ENCODE results near the gene NARF. TPM values are rescaled to one million over a fixed set of nuclear protein-coding genes. Genes with fewer than 3 reads are reported as not detected.

NARF gene
- total and polyA plus RNA-seq, 2 of the 8 experiments (the other 6 are each of a cell fraction or from before 2014, with no cell fraction given), result 97.4 to 131 TPM

DNA sequence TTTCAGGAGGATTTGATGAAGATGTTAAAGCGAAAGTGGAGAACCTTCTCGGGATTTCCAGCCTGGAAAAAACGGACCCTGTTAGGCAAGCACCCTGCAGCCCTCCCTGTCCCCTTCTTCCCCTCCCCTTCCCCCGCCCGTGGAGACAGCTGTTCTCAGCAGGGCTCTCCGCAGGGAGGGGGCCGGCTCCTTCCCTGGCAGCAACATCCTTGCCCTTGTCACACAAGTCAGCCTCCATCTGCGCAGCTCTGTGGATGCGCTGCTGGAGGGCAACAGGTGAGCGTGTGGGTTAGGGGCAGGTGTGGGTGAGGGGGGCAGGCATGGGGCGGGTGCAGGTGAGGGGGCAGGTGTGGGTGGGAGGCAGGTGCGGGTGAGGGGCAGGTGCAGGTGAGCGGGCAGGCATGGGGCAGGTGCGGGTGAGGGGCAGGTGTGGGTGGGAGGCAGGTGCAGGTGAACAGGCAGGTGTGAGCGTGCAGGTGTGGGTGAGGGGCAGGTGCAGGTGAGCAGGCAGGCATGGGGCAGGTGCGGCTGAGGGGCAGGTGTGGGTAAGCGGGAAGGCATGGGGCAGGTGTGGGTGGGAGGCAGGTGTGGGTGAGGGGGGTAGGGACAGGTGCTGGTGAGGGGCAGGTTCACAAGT, 17.4 kb upstream of the NARF start:
- Histone ChIP-seq H3K27ac (ENCODE audit: low read depth, low read length) (peak overlapping the region; percentile 23; the same call in 1 of the 2 replicates), H2BK15ac (ENCODE audit: low read length) (no peak overlapping the region), H3K79me2 (ENCODE audit: control insufficient read depth in 1 of 2, insufficient read depth in 2 of 2, low read length in 2 of 2) (no peaks in the 10 kb centered on the region), H3K56ac (replicated peaks; ENCODE audit: insufficient read length, low read depth, low read length) (no peak overlapping the region), H2BK12ac (ENCODE audit: low read depth, low read length) (no peak overlapping the region), H3K18ac (ENCODE audit: extremely low read depth, low read length) (no peak overlapping the region; the same call in 1 of the 2 replicates), H2AFZ (ENCODE audit: low read length) (no peak overlapping the region), H3K14ac (ENCODE audit: insufficient read length) (no peak overlapping the region), H3K9ac (replicated peaks in 1 of 4; ENCODE audit: extremely low read depth in 1 of 4, low read depth in 3 of 4, low read length in 3 of 4) (no peak overlapping the region), H3K36me3 (ENCODE audit: control insufficient read depth in 2 of 4, insufficient read depth in 4 of 4, low read length in 3 of 4) (peaks cover 4 to 26% (median 14%) of the 10 kb centered on the region in 4 experiments; a peak in 4 of 8 replicates), H3K23me2 (ENCODE audit: low read depth, low read length) (no peaks in the 10 kb centered on the region), H4K91ac (replicated peaks; ENCODE audit: insufficient read length, low read length) (no peak overlapping the region), H3K27me3 (replicated peaks in 1 of 4; ENCODE audit: control insufficient read depth in 3 of 4, extremely low read depth in 1 of 4, insufficient read depth in 3 of 4, low read length in 3 of 4) (no peaks in the 10 kb centered on the region), H3K9me3 (ENCODE audit: insufficient read depth in 2 of 2, low read depth in 1 of 2, low read length in 1 of 2) (no peaks in the 10 kb centered on the region), H2BK20ac (ENCODE audit: low read length) (no peak overlapping the region), H3K4me1 (replicated peaks in 1 of 4; ENCODE audit: control insufficient read depth in 3 of 4, insufficient read depth in 4 of 4, low read length in 3 of 4) (peaks cover 0 to 18% (median 8%) of the 10 kb centered on the region in 4 experiments; a peak in 6 of 7 replicates), H2AK5ac (ENCODE audit: low read depth, low read length) (no peak overlapping the region), H2BK5ac (ENCODE audit: low read depth, low read length) (no peak overlapping the region), H3K23ac (ENCODE audit: insufficient read length) (no peak overlapping the region), H2BK120ac (replicated peaks; ENCODE audit: low read depth, low read length) (no peak overlapping the region), H4K5ac (ENCODE audit: insufficient read length, low read depth, low read length) (no peak overlapping the region), H3K79me1 (ENCODE audit: low read depth, low read length) (no peaks in the 10 kb centered on the region), H3K4me3 (ENCODE audit: extremely low read depth in 1 of 4, insufficient read depth in 2 of 4, low read depth in 3 of 4, low read length in 4 of 4) (no peak overlapping the region), H4K8ac (ENCODE audit: extremely low read depth, insufficient read depth, low read length) (no peak overlapping the region), H4K20me1 (replicated peaks in 1 of 2; ENCODE audit: control insufficient read depth in 1 of 2, insufficient read depth in 2 of 2, low read length in 2 of 2) (peaks cover 1 to 25% of the 10 kb centered on the region in 2 experiments), H3K4me2 (ENCODE audit: insufficient read depth in 1 of 2, low read depth in 2 of 2, low read length in 2 of 2) (peak overlapping the region in 1 of 2 experiments; percentile 28; a peak in 2 of 4 replicates), H3K4ac (replicated peaks; ENCODE audit: insufficient read length, low read depth, low read length) (no peak overlapping the region)
- 69% methylated on average over 9 of the region's 17 CpGs; no CpG with 5 or more reads in 1 of the 2 experiments for WGBS, 2 experiments (ENCODE audit: extremely low coverage in 1 of 2, insufficient coverage in 1 of 2, insufficient read length in 1 of 2, insufficient replicate concordance in 2 of 2, low coverage in 1 of 2, low lambda C conversion rate in 2 of 2, missing lambda C conversion rate in 1 of 2)
- TF ChIP-seq RFX5 (IDR thresholded peaks at IDR 0.05; ENCODE audit: borderline replicate concordance, low read depth, low read length) (no peak), HDAC2 (IDR thresholded peaks at IDR 0.05; ENCODE audit: borderline replicate concordance in 1 of 2, low read depth in 2 of 2, low read length in 2 of 2) (no peak), TCF12 (IDR thresholded peaks at IDR 0.05; ENCODE audit: low read depth, low read length) (peak; percentile 94; the same call in 1 of the 2 replicates), HDAC6 (IDR thresholded peaks at IDR 0.05; ENCODE audit: low read depth, low read length) (no peak), POLR2AphosphoS5 (IDR thresholded peaks at IDR 0.05; ENCODE audit: low read depth, low read length) (peak; percentile 36; the same call in 1 of the 2 replicates), BRCA1 (IDR thresholded peaks at IDR 0.05; ENCODE audit: low read depth, low read length) (no peak), CHD2 (IDR thresholded peaks at IDR 0.05; ENCODE audit: low read length) (no peak), GABPA (IDR thresholded peaks at IDR 0.05; ENCODE audit: borderline replicate concordance, insufficient read depth, low read length) (no peak)
- DNase-seq (ENCODE audit: low read depth in 1 of 2, low spot score in 2 of 2) (no peak), FAIRE-seq (no peak)
- POLR2A ChIA-PET (ENCODE audit: partially characterized antibody), result interaction anchor here (0.7 to 3.9 kb wide), 7 partner anchors 7 to 33 kb away, joined by 3 to 19 read pairs (median 4); no protein-coding TSS in a partner anchor
- CTCF ChIA-PET (ENCODE audit: partially characterized antibody), result interaction anchor here (0.9 to 1.1 kb wide), 3 partner anchors 24 to 121 kb away, joined by 3 to 4 read pairs (median 3); partner anchors contain the start of gene HEXD
